ENCODE data around the gene ARID1B.

The ARID1B gene

DNA sequence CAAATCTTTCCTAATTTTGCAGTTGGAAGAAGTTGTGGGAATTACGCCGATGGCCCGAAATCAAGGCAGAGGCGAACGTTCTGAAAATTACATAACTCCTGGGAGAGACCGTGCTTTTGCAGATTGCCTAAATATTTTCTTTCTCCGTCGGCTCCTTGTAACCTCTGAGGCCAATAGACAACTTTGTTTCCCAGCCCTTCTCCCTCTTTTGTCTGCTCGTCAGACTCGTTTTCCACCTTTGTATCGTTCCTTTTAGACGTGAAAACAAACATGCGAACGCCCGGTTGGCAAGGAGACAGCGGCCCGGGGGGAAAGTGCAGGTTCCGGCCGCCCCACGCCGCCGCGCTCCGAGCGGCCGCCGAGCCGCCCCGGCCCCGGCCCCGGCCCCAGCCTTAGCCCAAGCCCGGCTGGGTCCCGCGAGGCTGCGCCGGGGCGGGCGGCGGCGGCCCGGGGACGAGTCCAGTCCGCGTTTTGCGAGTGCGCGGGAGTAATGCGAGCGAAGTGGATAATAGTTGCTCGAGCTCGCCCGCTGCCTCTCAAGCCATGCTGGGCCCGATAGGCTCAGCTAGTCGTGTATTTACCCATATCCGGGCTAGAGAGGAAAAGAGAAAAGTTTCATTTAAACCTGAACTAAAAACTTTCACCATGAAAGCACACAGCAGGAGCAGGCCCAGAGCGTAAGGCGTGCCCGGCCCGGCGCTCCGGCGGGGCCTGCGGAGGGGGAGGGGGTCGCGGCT, at the start of gene ARID1B:
ARID1B (plus strand) TSS at position 539 of the 737 bp plus-strand sequence. CDS start 303 bp downstream, outside the sequence.
- peak; percentile 61 for DNase-seq (ENCODE audit: low read depth)

DNA sequence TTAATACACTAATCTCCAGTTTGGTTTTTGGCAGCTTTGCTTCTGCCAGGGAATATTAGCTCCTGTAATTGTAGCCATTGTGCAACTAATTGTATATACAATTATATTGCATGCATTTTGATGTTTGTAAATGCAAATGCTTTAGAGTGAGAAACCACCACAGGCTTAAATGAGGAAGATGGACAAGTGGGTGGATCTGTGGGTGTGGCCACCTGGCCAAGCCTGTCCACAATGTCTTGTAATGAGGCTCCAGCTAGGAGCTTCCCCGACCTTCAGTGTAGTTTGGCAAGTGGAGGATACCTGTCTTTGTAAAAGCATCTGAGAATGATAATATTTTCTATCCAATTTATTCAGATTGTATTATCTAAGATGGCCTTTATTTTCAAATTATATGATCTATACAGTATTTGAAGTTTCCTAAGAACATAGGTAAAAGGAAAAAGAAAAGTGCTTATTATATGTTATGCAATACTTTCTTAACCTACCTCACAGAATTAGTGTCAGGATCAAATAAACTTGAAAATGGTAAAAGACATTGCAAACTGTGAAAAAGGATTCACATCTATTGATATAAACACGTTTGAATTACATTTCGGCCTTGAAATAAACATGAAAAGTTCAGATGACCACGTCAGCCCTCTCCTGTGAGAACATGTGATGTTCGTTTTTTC, 49.3 kb upstream of the ARID1B start:
- no peak for DNase-seq (ENCODE audit: low read depth)

DNA sequence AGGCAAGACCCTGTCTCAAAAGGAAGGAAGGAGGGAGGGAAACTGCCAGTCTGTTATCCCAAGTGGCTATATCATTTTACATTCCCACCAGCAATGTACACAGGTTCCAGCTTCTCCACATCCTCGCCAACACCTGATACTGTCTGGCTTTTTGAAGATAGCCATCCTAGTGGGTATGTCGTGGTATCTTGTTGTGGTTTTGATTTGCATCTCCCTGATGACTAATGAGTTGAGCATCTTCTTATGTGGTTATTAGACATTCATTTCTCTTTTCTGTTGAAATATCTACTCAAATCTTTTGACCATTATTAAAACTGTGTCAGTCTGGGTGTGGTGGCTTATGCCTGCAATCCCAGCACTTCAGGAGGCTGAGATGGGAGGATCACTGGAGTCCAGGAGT, 47.9 kb upstream of the ARID1B start:
- no peak for DNase-seq (ENCODE audit: low read depth)

DNA sequence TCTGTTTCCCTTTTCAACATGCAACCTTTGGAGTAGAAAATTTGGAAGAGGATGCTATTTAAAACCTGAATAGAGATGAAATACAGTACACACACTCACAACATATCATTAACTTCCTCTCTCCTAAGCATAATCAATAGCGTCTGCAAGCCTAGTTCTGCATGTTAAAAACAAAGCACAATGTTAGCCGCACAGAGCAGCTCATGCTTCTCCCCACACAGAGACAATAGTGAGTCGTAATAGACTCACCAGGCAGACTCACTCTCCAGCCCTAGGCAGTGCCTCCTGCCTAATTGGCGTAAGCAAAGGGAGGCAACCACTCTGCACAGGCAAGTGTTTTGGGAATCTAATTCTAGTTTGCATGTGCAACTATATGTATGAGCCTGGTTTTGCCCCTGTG, 45.8 kb upstream of the ARID1B start:
- no peak for DNase-seq (ENCODE audit: low read depth)

DNA sequence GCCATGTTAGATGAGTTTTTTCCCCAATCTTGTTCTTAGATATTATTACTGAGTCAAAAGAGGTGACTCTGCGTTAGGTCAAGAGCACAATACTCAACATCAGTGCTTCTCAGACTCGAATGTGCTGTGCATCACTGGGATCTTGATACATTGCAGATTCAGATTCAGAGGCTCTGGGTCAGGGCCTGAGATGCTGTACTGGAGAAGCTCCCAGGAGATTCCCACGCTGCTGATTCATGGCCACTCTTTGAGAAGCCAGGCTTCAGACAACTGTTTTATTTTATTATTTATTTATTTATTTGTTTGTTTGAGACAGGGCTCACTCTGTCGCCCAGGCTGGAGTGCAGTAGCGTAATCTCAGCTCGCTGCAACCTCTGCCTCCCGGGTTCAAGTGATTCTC, 41.4 kb upstream of the ARID1B start:
- no peak for DNase-seq (ENCODE audit: low read depth)

DNA sequence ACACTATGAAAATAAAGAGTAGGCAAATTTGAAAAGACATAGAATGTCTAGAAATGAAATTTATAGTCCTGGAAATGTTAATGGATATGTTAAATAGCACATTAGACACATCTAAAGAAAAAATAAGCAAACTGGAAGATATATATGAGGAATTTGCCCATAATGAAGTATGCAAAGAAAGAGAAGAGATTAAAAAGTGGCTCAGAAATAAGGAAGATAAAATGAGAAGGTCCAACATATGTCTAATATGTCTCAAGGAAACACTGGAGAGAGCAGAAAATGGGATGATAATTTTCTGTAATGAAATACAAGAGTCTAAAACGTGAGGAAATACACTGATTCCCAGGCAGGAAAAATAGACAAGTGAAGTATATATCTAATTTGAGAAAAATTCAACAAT, 36.6 kb upstream of the ARID1B start:
- no peak for DNase-seq (ENCODE audit: low read depth)

DNA sequence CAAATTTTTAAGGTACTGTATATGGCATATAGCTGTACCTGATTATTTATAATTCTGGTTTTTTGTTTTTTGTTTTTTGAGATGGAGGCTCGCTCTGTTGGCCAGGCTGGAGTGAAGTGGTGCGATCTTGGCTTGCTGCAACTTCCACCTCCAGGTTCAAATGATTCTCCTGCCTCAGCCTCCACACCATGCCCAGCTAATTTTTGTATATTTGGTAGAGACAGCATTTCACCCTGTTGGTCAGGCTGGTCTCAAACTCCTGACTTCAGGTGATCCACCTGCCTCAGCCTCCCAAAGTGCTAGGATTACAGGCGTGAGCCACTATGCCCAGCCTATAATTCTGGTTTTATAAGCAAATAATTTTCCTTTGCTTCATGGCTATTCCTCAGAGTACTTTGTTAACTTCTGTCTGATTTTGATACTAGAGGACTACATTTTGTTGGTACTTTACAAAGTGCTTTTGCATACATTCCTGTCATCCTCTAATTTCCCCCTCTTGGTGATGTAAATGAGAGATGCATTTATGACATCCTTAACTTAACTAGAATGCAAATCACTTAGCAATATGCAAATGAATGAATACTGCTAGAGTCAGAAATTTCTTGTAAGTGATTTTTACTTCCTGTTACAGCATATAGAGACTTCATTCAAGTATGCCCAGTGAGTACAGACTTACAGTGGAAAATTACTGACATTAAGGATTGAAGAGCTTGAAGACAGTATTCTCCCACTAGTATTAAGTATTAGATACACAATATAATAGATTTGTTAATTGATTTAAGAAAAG, 35.7 kb upstream of the ARID1B start:
- no peak for DNase-seq (ENCODE audit: low read depth)

DNA sequence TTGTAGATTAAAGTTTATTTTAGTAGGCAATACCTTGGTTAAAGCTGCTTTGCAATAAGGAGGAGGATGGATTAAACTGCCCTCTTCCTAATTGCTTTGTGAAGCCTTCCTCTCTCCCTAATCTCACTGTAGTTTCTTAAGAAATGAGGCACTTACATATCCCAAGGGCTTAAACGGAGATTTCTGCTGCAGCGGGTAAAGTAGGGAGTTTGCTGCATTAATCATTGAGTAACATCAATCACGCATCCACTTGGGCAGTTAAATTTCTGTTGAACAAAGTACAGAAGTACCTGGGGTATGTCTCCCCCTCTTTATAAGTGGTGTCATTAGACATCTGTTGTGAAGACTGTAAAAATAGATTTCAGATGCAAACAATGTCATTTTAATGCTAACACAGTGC, 29.5 kb upstream of the ARID1B start:
- no peak for DNase-seq (ENCODE audit: low read depth)

DNA sequence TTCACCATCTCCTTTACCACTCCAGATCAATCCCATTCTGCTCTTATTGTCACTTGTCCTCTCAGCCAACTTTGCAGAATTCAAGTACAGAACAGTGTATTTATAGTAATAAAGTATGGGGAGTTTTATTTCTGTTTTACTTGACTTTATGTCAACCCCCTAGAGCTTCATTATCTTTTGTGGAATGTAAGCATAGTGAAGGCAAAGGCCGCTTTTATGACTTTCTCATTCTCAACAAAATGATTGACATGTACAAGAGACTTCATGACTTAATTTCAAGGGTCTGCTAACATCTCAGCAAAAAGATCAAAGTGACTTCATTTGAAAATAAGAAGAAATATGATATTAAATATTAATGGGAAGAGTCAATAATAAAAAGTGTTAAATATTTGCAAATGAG, 28.7 kb upstream of the ARID1B start:
- DNase-seq (ENCODE audit: low read depth), result no peak

DNA sequence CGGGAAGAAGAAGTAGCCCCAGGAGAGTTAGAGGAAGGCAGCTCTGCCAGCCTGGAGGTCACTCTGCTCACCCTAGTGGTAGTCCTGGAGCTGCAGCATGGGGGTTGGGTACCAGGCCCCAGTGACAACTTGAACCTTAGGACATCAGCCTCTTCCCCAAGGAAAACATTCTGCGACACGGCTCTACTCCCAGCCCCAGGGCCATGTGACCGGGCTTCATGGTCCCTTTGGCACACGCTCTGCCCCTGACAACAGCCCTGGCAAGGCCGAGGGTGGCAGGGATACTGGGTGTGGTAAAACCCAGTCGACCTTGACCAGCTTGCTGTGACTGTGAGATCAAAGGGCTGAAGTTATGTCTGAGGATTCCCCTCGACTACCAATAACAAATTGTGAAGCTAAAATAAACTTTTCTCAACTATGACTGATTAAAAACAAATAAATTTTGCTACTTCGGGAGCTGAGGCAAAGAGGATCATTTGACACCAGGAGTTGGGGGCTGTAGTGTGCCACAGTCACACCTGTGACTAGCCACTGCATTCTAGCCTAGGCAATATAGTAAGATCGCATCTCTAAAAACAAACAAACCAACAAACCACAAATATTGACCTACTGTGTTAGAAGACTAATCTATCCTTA, 24.4 kb upstream of the ARID1B start:
- DNase-seq (ENCODE audit: low read depth), result no peak

DNA sequence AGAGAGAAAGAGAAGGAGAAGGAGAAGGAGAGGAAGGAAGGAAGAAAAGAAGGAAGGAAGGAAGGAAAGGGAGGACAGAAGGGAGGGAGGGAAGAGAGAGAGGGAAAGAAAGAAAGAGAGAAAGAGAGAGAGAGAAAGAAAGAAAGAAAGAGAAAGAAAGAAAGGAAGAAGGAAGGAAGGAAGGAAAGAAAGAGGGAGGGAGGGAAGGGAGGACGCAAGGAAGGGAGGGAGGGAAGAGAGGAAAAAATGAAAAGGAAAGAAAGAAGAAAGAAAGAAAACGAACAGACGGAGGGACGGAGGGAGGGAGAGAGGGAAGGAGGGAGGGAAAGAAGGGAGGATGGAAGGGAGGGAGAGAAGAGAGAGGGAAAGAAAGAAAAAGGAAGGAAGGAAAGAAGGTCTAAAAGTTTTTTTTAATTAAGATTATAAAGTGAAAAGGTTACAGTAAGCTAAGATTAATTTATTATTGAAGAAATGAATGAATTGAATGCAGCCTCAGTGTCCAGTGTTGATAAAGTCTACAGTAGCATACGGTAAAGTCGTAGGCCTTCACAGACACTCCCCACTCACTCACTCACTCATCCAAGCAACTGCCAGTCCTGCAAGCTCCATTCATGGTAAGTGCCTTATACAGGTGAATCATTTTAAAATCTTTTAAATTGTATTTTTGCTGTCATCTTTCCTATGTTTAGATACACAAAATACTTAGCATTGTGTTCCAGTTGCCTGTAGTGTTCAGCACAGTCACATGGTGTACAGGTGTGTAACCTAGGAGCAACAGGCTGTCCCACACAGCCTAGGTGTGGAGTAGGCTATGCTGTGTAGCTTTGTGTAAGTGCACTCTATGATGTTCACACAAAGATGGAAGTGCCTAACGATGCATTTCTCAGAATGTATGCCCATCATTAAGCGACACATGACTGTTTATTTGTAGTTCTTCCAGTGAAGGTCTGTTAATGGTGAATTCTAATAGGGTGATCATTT, 20.3 kb upstream of the ARID1B start:
- no peak for DNase-seq (ENCODE audit: low read depth)

DNA sequence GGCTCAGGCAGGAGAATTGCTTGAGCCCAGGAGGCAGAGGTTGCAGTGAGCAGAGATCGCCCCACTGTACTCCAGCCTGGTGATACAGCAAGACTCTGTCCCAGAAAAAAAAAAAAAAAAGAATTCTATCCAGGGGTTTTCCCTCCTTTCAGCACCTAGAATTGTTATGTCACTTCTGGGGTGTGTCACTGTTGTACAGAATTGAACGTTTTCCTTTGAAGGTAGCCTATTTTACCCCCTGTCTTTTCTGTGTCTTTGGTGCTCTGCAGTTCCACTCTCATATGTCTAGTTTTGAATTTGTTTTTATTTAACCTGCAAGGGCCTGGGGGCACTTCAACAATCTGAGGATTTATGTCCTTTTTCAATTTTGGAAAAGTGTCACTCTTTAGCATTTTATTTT, 19.3 kb upstream of the ARID1B start:
- no peak for DNase-seq (ENCODE audit: low read depth)

DNA sequence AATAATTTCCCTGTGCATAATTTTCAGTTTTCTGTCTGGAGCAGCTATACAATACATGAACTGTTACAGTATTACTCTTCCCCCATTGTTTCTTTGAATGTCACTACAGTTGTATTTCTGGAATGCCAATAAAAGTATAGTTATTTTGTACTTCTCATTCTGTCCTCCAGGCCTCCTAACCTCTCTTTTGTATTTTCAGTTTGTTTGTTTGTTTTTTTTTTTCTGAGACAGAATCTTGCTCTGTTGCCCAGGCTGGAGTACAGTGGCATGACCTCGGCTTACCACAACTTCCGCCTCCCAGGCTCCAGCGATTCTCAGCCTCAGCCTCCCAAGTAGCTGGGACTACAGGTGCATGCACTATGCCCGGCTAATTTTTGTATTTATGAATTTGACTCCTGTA, 16.8 kb upstream of the ARID1B start:
- DNase-seq (ENCODE audit: low read depth), result no peak

DNA sequence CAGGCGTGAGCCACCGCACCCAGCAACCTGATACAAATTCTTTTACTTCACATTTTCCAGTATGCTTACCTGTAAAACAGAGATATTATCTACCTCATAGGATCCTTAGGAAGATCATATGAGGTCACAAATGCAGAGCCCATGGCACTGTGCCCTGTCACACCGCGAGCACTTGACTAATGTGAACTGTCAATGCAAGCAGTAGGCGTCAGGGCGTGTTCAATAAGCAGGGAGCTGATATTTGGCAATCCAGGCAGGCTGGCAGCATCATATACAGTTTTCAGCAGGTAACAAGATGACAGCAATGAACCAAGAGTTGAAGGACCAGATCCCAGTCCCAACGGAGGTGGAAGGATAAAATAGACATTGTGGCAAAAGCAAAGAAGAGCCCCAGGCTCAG, 14.6 kb upstream of the ARID1B start:
- no peak for DNase-seq (ENCODE audit: low read depth)

DNA sequence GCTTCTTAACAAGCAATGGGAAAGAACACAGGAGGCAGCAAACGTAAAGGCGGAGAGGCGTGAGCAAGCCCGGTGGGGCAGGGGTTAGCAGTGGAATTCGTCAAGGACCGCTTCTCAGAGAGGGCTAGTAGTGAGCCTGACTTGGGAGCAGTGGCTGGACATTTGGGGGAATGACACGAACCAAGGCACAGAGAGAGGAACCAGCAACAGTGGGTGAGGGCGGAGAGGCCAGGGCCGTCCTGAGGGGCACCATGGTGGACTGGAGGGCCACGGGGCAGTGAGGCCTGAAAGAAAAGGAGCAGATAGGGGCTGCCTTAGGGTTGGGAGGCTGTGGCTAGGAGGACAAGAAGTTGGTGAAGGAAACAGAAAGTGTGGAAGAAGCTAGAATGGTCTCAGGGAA, 12.1 kb upstream of the ARID1B start:
- DNase-seq (ENCODE audit: low read depth), result no peak

DNA sequence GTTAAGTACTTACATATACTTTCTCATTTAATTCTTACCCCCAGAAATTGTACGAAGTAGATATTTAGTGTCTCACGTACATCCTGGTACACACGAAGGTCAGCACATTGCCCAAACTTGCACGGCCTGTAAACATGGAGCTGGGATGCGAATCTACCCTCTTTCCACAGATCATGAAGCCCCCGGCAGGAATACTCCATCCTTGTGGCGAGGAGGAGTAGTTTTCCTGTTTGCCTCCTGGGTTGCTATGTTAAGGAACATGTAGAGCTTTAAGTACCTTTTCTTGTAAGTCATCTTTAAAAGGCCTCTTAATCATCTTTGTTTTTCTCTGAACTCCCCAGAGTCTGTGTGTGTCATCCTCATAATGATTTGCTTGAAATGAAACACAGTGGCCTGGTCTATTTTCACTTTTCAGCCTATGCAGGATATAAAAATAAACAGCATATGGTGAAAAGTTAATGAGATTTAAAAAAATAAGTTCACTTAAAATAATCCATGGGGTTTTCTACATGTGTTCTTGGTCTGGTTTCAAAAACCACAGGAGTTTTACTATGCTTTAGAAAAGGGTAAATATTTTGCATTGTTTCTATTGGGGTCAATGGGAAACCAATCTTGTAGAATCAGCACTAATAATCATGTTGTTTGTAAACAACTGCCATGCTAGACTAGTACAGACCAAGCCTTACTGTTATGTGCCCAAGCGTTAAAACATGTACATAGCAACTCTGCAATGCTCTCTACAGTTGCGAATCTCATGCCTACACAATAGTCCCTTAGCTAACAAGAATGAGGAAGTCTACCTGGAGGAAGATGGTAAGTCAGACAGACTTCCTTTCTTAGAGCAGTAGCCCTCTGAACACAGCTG, 9.3 kb upstream of the ARID1B start:
- DNase-seq (ENCODE audit: low read depth), result no peak

DNA sequence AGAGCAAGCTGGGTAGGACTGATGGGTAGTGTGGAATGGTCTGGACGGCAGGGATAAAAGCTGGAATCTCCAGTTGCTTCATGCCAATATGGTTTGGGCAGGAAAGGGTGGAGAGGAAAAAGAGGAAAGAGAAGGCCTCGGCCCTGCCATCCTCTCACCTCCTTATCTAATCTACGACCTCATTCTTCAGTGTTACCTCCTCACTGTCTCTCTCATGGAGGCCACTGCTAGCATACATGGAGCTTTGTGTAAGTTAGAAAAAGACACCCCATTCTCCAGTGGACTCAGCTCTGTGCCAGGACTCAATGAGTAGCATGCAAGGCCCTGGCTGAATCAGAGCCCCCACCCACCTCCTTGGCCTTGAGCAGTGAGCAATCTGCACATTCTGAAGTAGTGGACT, 6.1 kb upstream of the ARID1B start:
- DNase-seq (ENCODE audit: low read depth), result no peak

DNA sequence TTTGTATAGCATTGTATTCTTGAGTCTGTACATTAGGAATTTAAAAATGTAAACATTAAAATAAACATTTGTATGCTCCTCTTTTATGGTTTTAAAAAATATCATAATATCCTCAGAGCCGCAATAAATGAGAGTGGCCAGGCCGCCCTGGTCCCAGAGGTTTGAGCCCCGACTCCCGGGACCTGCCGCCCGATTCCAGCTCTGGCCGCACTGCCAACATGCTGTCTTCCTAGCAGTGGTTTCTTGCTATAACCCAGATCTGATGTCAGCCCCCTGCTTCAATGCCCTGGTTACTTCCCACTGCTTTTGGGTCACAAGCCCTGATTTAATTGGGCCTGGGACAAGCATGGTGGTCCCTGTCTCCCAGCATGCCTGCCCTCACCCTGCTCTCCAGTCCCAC, 5.4 kb upstream of the ARID1B start:
- no peak for DNase-seq (ENCODE audit: low read depth)

DNA sequence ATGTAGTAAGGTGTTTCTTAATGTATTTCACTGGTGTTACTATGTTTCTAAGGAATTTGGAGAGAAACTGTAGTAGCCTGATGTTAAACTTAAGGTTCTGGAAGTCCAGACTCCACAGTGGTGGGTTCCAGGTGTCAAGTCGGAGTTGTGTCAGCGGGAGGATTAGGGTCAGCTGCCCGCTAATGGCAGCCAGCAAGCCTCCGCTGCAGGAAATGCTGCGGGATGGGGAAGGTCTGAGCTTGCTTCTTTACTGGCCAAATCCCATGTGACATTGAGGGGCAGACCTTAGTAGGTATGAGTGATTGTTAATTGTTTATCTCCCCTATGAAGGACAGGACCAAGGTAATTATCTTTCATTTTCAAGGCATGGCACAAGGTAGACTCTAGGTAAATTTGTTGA, 3.7 kb upstream of the ARID1B start:
- DNase-seq (ENCODE audit: low read depth), result no peak

Measured in stimulated activated CD8-positive, alpha-beta memory T cell treated with anti-CD3 and anti-CD28 coated beads, Interleukin-4, amount 100 ng/mL, for 24 hours (primary cell).